ENCODE data around the gene CCDC122.

Gene CCDC122

DNA sequence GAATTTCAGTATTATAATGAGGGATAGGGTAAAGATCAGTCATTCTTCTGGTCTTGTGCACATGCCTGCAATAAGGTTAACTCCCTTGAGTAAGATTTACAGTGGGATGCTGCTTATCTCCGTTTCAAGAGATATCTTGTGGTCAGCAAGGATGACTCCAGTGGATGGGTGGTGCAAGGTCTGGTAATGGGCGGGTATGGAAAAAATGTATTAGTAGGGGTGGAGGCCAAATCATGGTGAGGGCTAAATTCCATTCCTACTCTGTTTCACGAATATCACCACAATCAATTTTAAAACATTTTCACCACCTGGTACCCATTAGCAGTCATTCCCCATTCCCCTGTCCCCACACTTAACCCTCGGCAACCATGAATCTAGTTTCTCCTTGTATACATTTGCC, 40.6 kb downstream of the CCDC122 start:
- no peaks in the 10 kb centered on the region for H3K27me3 ChIP-seq (replicated peaks; ENCODE audit: insufficient read depth, low read length)
- DNase-seq: no peak
- H3K4me2 ChIP-seq (ENCODE audit: low read depth, low read length): no peak overlapping the region
- H3K36me3 ChIP-seq (replicated peaks; ENCODE audit: insufficient read depth, low read length): no peaks in the 10 kb centered on the region
- no peak overlapping the region for H3K27ac ChIP-seq (ENCODE audit: low read length)
- H3K9ac ChIP-seq (ENCODE audit: low read length): no peak overlapping the region
- no peaks in the 10 kb centered on the region for H4K20me1 ChIP-seq (ENCODE audit: insufficient read depth, low read length)
- no peaks in the 10 kb centered on the region for H3K4me1 ChIP-seq (ENCODE audit: low read length)
- H3K9me2 ChIP-seq (replicated peaks; ENCODE audit: insufficient read depth, low read length): no peaks in the 10 kb centered on the region
- no peak overlapping the region for H2AFZ ChIP-seq (ENCODE audit: low read length)
- no peaks in the 10 kb centered on the region for H3F3A ChIP-seq (ENCODE audit: insufficient read depth, low read length)
- no peaks in the 10 kb centered on the region for H3K9me3 ChIP-seq (replicated peaks; ENCODE audit: insufficient read depth, low read length)
- H3K4me3 ChIP-seq (ENCODE audit: low read length): no peak overlapping the region
- TF ChIP-seq EZH2phosphoT487 (IDR thresholded peaks at IDR 0.05; ENCODE audit: low read length) (no peak), EZH2 (optimal IDR thresholded peaks at IDR 0.05; ENCODE audit: low read depth, low read length) (no peak), CTCF (IDR thresholded peaks at IDR 0.05; ENCODE audit: low read length) (no peak)
- no peaks in the 10 kb centered on the region for H3K79me2 ChIP-seq (ENCODE audit: low read length)

GRCh38 chr13:43835701-43836100, 43.8 kb downstream of the CCDC122 start:
- Histone ChIP-seq H2AFZ (ENCODE audit: low read length) (no peak overlapping the region), H3K27me3 (replicated peaks; ENCODE audit: insufficient read depth, low read length) (no peaks in the 10 kb centered on the region), H4K20me1 (ENCODE audit: insufficient read depth, low read length) (no peaks in the 10 kb centered on the region), H3K4me1 (ENCODE audit: low read length) (no peaks in the 10 kb centered on the region), H3K9ac (ENCODE audit: low read length) (no peak overlapping the region), H3K4me2 (ENCODE audit: low read depth, low read length) (no peak overlapping the region), H3K36me3 (replicated peaks; ENCODE audit: insufficient read depth, low read length) (no peaks in the 10 kb centered on the region), H3K27ac (ENCODE audit: low read length) (no peak overlapping the region), H3K9me2 (replicated peaks; ENCODE audit: insufficient read depth, low read length) (no peaks in the 10 kb centered on the region), H3K4me3 (ENCODE audit: low read length) (no peak overlapping the region), H3K79me2 (ENCODE audit: low read length) (no peaks in the 10 kb centered on the region), H3K9me3 (replicated peaks; ENCODE audit: insufficient read depth, low read length) (no peaks in the 10 kb centered on the region), H3F3A (ENCODE audit: insufficient read depth, low read length) (no peaks in the 10 kb centered on the region)
- TF ChIP-seq CTCF (IDR thresholded peaks at IDR 0.05; ENCODE audit: low read length) (no peak), EZH2phosphoT487 (IDR thresholded peaks at IDR 0.05; ENCODE audit: low read length) (no peak), EZH2 (optimal IDR thresholded peaks at IDR 0.05; ENCODE audit: low read depth, low read length) (no peak)
- no peak for DNase-seq

GRCh38 chr13:43831088-43831487, 48.5 kb downstream of the CCDC122 start:
- H3K79me2 ChIP-seq (ENCODE audit: low read length): no peaks in the 10 kb centered on the region
- TF ChIP-seq CTCF (IDR thresholded peaks at IDR 0.05; ENCODE audit: low read length): no peak
- no peak for TF ChIP-seq EZH2phosphoT487 (IDR thresholded peaks at IDR 0.05; ENCODE audit: low read length)
- no peak for TF ChIP-seq EZH2 (optimal IDR thresholded peaks at IDR 0.05; ENCODE audit: low read depth, low read length)
- no peak overlapping the region for H3K27ac ChIP-seq (ENCODE audit: low read length)
- H3K27me3 ChIP-seq (replicated peaks; ENCODE audit: insufficient read depth, low read length): no peaks in the 10 kb centered on the region
- no peaks in the 10 kb centered on the region for H3F3A ChIP-seq (ENCODE audit: insufficient read depth, low read length)
- H3K9me3 ChIP-seq (replicated peaks; ENCODE audit: insufficient read depth, low read length): no peaks in the 10 kb centered on the region
- no peaks in the 10 kb centered on the region for H3K36me3 ChIP-seq (replicated peaks; ENCODE audit: insufficient read depth, low read length)
- H4K20me1 ChIP-seq (ENCODE audit: insufficient read depth, low read length): no peaks in the 10 kb centered on the region
- DNase-seq: no peak
- no peak overlapping the region for H3K4me2 ChIP-seq (ENCODE audit: low read depth, low read length)
- no peaks in the 10 kb centered on the region for H3K9me2 ChIP-seq (replicated peaks; ENCODE audit: insufficient read depth, low read length)
- H2AFZ ChIP-seq (ENCODE audit: low read length): no peak overlapping the region
- no peak overlapping the region for H3K9ac ChIP-seq (ENCODE audit: low read length)
- no peak overlapping the region for H3K4me3 ChIP-seq (ENCODE audit: low read length)
- H3K4me1 ChIP-seq (ENCODE audit: low read length): no peaks in the 10 kb centered on the region

Data from MM.1S (cell line).